Esophagus muscularis mucosa (tissue), 4 donors: ENCODE results near the gene TLK1.

Source experiments
- CTCF ChIP-seq, 3 experiments: fragments of 200-600 bp in 2 of 3; fragments of 450-650 bp in 1 of 3; sonication (generic) in 2 of 3; IDR thresholded peaks; one replicate each; pipeline ENCODE4 v1.5.1; 2017 to 2019; ENCODE audit warnings: antibody characterized with exemption in 3 of 3, mild to moderate bottlenecking in 2 of 3, moderate library complexity in 1 of 3
- EP300 ChIP-seq: sonication (generic); formaldehyde crosslinking; IDR thresholded peaks from one replicate; pipeline ENCODE4 v1.6.1; 2017; ENCODE audit warnings: antibody characterized with exemption
- POLR2A ChIP-seq: fragments of 450-650 bp; IDR thresholded peaks from one replicate; pipeline ENCODE4 v1.6.1; 2017; ENCODE audit warnings: antibody characterized with exemption, moderate library complexity, mild to moderate bottlenecking, low read depth
- POLR2AphosphoS5 ChIP-seq, 2 donors: sonication (generic); formaldehyde crosslinking; IDR thresholded peaks; one replicate each; pipeline ENCODE4 v1.6.1; 2017; ENCODE audit warnings: antibody characterized with exemption in 2 of 2

GRCh38 chr2:170943041-170943440, 217.7 kb downstream of the TLK1 start:
- TF ChIP-seq CTCF (IDR thresholded peaks at IDR 0.05) (no peak), POLR2A (no peak), POLR2AphosphoS5 (IDR thresholded peaks at IDR 0.05) (no peak), EP300 (no peak)
